ENCODE results near the gene HSPA1L. TPM values are rescaled to one million over a fixed set of nuclear protein-coding genes. Genes with fewer than 3 reads are reported as not detected.
A peak's percentile ranks its signal among the peaks of the same experiment; 100 is the strongest.

The HSPA1L gene
- polyA plus RNA-seq, 2 of the 4 experiments (the other 2 are of a cell fraction), result 1.2 to 1.7 TPM

DNA sequence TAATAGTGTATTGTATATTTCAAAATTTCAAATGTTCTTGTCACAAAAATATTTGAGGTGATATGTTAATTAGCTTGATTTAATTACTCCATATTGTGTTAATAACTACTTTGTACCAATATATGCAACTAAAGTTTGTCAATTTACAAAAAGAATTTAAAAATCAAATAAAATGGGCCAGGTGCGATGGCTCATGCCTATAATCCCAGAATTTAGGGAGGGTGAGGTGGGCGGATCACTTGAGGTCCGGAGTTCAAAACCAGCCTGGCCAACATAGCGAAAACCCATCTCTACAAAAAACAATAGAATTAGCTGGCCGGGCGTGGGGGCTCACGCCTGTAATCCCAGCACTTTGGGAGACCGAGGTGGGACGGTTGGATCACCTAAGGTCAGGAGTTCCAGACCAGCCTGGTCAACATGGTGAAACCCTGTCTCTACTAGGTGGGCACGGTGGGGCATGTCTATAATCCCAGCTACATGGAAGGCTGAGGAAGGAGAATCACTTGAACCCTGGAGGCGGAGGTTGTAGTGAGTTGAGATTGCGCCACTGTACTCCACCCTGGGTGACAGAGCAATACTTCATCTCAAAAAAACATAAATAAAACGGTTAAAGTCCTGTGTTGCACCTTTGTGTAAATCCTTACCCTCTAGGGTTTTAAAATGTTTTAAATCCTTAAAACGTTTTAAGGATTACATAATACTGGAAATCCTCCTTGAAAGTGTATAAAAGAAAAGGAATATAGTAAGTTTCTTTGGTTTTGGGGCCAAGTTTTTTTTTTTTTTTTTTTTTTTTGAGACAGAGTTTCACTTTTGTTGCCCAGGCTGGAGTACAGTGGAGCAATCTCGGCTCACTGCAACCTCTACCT lies 16.5 kb upstream of the HSPA1L start:
- ATAC-seq (no peak), DNase-seq (ENCODE audit: low read depth in 1 of 2, low spot score in 1 of 2) (no peak), FAIRE-seq (no peak)
- peak overlapping the region; percentile 88 for H3K4me2 ChIP-seq
- CTCF ChIA-PET, result interaction anchor here (0.7 to 2.9 kb wide), 6 partner anchors 35 to 168 kb away, joined by 3 to 36 read pairs (median 10); partner anchors contain the start of genes DDAH2, GPANK1, LY6G5C and VARS1
- H3K4me3 ChIP-seq, result peak overlapping the region; percentile 53; the same call in 1 of the 3 replicates
- peak overlapping the region; percentile 38 to 81; a peak in 4 of 6 replicates for H3K27ac ChIP-seq
- TF ChIP-seq POLR2A (IDR thresholded peaks at IDR 0.05; ENCODE audit: low read length) (peak; percentile 46), POLR2AphosphoS2 (conservative IDR thresholded peaks at IDR 0.05; ENCODE audit: low read length) (no peak), SMC3 (IDR thresholded peaks at IDR 0.05) (no peak)
- H3K9me3 ChIP-seq, result no peaks in the 10 kb centered on the region
- peaks cover 11% of the 10 kb centered on the region for H3K4me1 ChIP-seq
- POLR2A ChIA-PET, result no interaction called here
- 75% methylated on average over 15 of the region's 15 CpGs for WGBS (ENCODE audit: missing lambda C conversion rate)

GRCh38 chr6:31830886-31831335 lies 15.8 kb upstream of the HSPA1L start:
- WGBS (ENCODE audit: missing lambda C conversion rate), result 41% methylated on average over 6 of the region's 6 CpGs
- DNase-seq (ENCODE audit: low read depth in 1 of 2, low spot score in 1 of 2) (no peak), ATAC-seq (no peak), FAIRE-seq (no peak)
- POLR2A ChIA-PET, result interaction anchor here (0.7 to 1.3 kb wide), 3 partner anchors 16 to 39 kb away, joined by 3 to 8 read pairs (median 4); partner anchors contain the start of genes HSPA1A and HSPA1L
- Histone ChIP-seq H3K9me3 (no peaks in the 10 kb centered on the region), H3K27ac (peak overlapping the region; percentile 38 to 81), H3K4me3 (peak overlapping the region; percentile 53), H3K4me2 (peak overlapping the region; percentile 88), H3K4me1 (peaks cover 17% of the 10 kb centered on the region)
- CTCF ChIA-PET, result interaction anchor here (0.8 to 2.9 kb wide), 20 partner anchors 10 to 246 kb away, joined by 3 to 36 read pairs (median 4); partner anchors contain the start of genes DDAH2, GPANK1, LY6G5C and NEU1
- TF ChIP-seq HOXB5 (CRISPR knock-in tag; IDR thresholded peaks at IDR 0.05), result no peak
- TF ChIP-seq POLR2AphosphoS2 (conservative IDR thresholded peaks at IDR 0.05; ENCODE audit: low read length), result no peak

DNA sequence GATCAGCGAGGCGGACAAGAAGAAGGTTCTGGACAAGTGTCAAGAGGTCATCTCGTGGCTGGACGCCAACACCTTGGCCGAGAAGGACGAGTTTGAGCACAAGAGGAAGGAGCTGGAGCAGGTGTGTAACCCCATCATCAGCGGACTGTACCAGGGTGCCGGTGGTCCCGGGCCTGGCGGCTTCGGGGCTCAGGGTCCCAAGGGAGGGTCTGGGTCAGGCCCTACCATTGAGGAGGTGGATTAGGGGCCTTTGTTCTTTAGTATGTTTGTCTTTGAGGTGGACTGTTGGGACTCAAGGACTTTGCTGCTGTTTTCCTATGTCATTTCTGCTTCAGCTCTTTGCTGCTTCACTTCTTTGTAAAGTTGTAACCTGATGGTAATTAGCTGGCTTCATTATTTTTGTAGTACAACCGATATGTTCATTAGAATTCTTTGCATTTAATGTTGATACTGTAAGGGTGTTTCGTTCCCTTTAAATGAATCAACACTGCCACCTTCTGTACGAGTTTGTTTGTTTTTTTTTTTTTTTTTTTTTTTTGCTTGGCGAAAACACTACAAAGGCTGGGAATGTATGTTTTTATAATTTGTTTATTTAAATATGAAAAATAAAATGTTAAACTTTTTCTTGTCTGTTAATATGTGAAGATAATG lies 14.7 kb upstream of the HSPA1L start:
- POLR2A ChIA-PET, result interaction anchor here (0.6 to 1.4 kb wide), 5 partner anchors 14 to 51 kb away, joined by 3 to 9 read pairs (median 7); partner anchors contain the start of genes HSPA1A, HSPA1L and VARS1
- WGBS (ENCODE audit: missing lambda C conversion rate), result 1% methylated on average over 15 of the region's 15 CpGs
- DNase-seq (ENCODE audit: low read depth in 1 of 2, low spot score in 1 of 2), result peak in 1 of 2 experiments; percentile 51
- FAIRE-seq, result no peak
- CTCF ChIA-PET, result interaction anchor here (0.6 to 2.9 kb wide), 30 partner anchors 8 to 245 kb away, joined by 3 to 36 read pairs (median 3); partner anchors contain the start of genes ABHD16A, C6orf47, CLIC1 and DDAH2
- H3K9me3 ChIP-seq, result no peaks in the 10 kb centered on the region
- no peak for ATAC-seq
- peaks cover 22% of the 10 kb centered on the region for H3K4me1 ChIP-seq
- H3K4me3 ChIP-seq, result peak overlapping the region; percentile 53
- H3K27ac ChIP-seq, result peak overlapping the region; percentile 38 to 81; a peak in 5 of 6 replicates
- TF ChIP-seq MAZ (IDR thresholded peaks at IDR 0.05; ENCODE audit: borderline replicate concordance, low read depth, low read length), result no peak
- peak; percentile 70 for TF ChIP-seq CTCF (IDR thresholded peaks at IDR 0.05)
- no peak for TF ChIP-seq NPAS2 (CRISPR knock-in tag; IDR thresholded peaks at IDR 0.05; ENCODE audit: borderline replicate concordance)
- TF ChIP-seq SMC3 (IDR thresholded peaks at IDR 0.05), result peak; percentile 44; the same call in 1 of the 3 replicates
- peak; percentile 56 to 68 for TF ChIP-seq RAD21 (conservative IDR thresholded peaks at IDR 0.05 in 1 of 2, IDR thresholded peaks at IDR 0.05 in 1 of 2)
- peak overlapping the region; percentile 88 for H3K4me2 ChIP-seq

DNA sequence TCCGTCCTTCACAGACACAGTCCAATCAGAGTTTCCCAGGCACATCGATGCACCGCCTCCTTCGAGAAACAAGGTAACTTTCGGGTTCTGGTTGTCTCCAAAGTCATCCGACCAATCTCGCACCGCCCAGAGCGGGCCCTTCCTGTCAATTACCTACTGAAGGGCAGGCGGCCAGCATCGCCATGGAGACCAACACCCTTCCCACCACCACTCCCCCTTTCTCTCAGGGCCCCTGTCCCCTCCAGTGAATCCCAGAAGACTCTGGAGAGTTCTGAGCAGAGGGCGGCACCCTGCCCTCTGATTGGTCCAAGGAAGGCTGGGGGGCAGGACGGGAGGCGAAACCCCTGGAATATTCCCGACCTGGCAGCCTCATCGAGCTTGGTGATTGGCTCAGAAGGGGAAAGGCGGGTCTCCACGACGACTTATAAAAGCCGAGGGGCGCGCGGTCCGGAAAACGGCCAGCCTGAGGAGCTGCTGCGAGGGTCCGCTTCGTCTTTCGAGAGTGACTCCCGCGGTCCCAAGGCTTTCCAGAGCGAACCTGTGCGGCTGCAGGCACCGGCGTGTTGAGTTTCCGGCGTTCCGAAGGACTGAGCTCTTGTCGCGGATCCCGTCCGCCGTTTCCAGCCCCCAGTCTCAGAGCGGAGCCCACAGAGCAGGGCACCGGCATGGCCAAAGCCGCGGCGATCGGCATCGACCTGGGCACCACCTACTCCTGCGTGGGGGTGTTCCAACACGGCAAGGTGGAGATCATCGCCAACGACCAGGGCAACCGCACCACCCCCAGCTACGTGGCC lies 12.4 kb upstream of the HSPA1L start, which contains the start of gene HSPA1B:
Gene HSPA1B (plus strand): TSS at position 453 of the 794 bp plus-strand sequence. CDS start 213 bp downstream, at position 666.
- WGBS (ENCODE audit: missing lambda C conversion rate), result under 1% methylated on average over 32 of the region's 56 CpGs
- FAIRE-seq (no peak), ATAC-seq (peak; percentile 85 to 93), DNase-seq (ENCODE audit: low read depth in 1 of 2, low spot score in 1 of 2) (peak; percentile 96 to 99)
- H3K27ac ChIP-seq, result peak within 1 kb of the TSS; percentile 88 to 94
- peaks cover 38% of the 10 kb centered on the region for H3K4me1 ChIP-seq
- peak within 1 kb of the TSS; percentile 48 for H3K4me3 ChIP-seq
- CTCF ChIA-PET, result interaction anchor here (0.9 to 1.8 kb wide), 6 partner anchors 10 to 147 kb away, joined by 3 to 8 read pairs (median 4); partner anchors contain the start of genes HSPA1A, HSPA1L and VARS1
- peak within 1 kb of the TSS; percentile 89 for H3K4me2 ChIP-seq
- no peaks in the 10 kb centered on the region for H3K9me3 ChIP-seq
- POLR2A ChIA-PET, result interaction anchor here (0.6 to 2.9 kb wide), 31 partner anchors 9 to 286 kb away, joined by 3 to 82 read pairs (median 5); partner anchors contain the start of genes ABHD16A, BAG6, C6orf47 and CSNK2B
- no peak for TF ChIP-seq BHLHE40 (IDR thresholded peaks at IDR 0.05; ENCODE audit: low read depth, low read length)
- TF ChIP-seq MAFK (IDR thresholded peaks at IDR 0.05; ENCODE audit: partially characterized antibody), result no peak
- TF ChIP-seq EP300 (IDR thresholded peaks at IDR 0.05), result no peak
- TF ChIP-seq E2F6 (IDR thresholded peaks at IDR 0.05; ENCODE audit: borderline replicate concordance, low read depth), result 0 out of 2 replicates have a peak, but pooled peaks have one; percentile 37
- TF ChIP-seq TP53 (CRISPR knock-in tag; IDR thresholded peaks at IDR 0.05), result no peak
- TF ChIP-seq MAZ (IDR thresholded peaks at IDR 0.05; ENCODE audit: borderline replicate concordance, low read depth, low read length), result no peak
- TF ChIP-seq PHF8 (IDR thresholded peaks at IDR 0.05; ENCODE audit: borderline replicate concordance, low read depth), result peak; percentile 52; the same call in 1 of the 2 replicates
- TF ChIP-seq POLR2AphosphoS2 (conservative IDR thresholded peaks at IDR 0.05; ENCODE audit: low read length), result no peak
- no peak for TF ChIP-seq EHF (CRISPR knock-in tag; IDR thresholded peaks at IDR 0.05)
- no peak for TF ChIP-seq KDM5A (IDR thresholded peaks at IDR 0.05)
- TF ChIP-seq HOXB5 (CRISPR knock-in tag; IDR thresholded peaks at IDR 0.05), result no peak
- TF ChIP-seq CBX2 (IDR thresholded peaks at IDR 0.05; ENCODE audit: borderline replicate concordance, low read depth), result no peak
- TF ChIP-seq HDAC2 (IDR thresholded peaks at IDR 0.05), result no peak
